OCI-LY1 (cell line): ENCODE measurements around the gene GRHPR.

Experiments
- H2AFZ ChIP-seq: fragments of 200-600 bp; sonication (generic), shearing (Covaris generic); 2 replicates; pipeline ENCODE4 v1.6.0; 2014; ENCODE audit warnings: antibody characterized with exemption, mild to moderate bottlenecking, low read length
- H3F3A ChIP-seq: fragments of 200-600 bp; sonication (generic), shearing (Covaris generic); 2 replicates; pipeline ENCODE4 v1.6.0; 2014; ENCODE audit warnings: mild to moderate bottlenecking, antibody characterized with exemption, low read length, moderate library complexity; ENCODE audit not compliant: insufficient read depth
- H3K27ac ChIP-seq: fragments of 200-600 bp; sonication (generic); 2 replicates; pipeline ENCODE4 v1.5.1; 2014; ENCODE audit warnings: low read length, mixed run types, mild to moderate bottlenecking, low read depth; ENCODE audit not compliant: poor library complexity, severe bottlenecking
- H3K27me3 ChIP-seq: fragments of 200-600 bp; sonication (generic); 2 replicates; pipeline ENCODE4 v1.6.0; 2014; ENCODE audit warnings: antibody characterized with exemption, mild to moderate bottlenecking, low read length, moderate library complexity; ENCODE audit not compliant: insufficient read depth
- H3K36me3 ChIP-seq: fragments of 200-600 bp; sonication (generic); 2 replicates; pipeline ENCODE4 v1.6.1; 2014; ENCODE audit warnings: mild to moderate bottlenecking, antibody characterized with exemption, low read length, moderate library complexity, mixed read lengths; ENCODE audit not compliant: insufficient read depth
- H3K4me1 ChIP-seq: fragments of 200-600 bp; sonication (generic); 2 replicates; pipeline ENCODE4 v1.5.1; 2014; ENCODE audit warnings: mild to moderate bottlenecking, low read length, moderate library complexity; ENCODE audit not compliant: insufficient read depth, severe bottlenecking
- H3K4me2 ChIP-seq: fragments of 200-600 bp; sonication (generic), shearing (Covaris generic); 2 replicates; pipeline ENCODE4 v1.6.1; 2014; ENCODE audit warnings: low read length
- H3K4me3 ChIP-seq: fragments of 200-600 bp; sonication (generic); 2 replicates; pipeline ENCODE4 v1.5.1; 2014; ENCODE audit warnings: low read length, low read depth, mild to moderate bottlenecking, mixed read lengths; ENCODE audit not compliant: poor library complexity, severe bottlenecking
- H3K79me2 ChIP-seq: fragments of 200-600 bp; shearing (Covaris generic); 2 replicates; pipeline ENCODE4 v1.6.1; 2016; ENCODE audit warnings: mixed run types, low read length, mixed read lengths; ENCODE audit not compliant: insufficient read depth
- H3K9ac ChIP-seq: fragments of 200-600 bp; sonication (generic), shearing (Covaris generic); 2 replicates; pipeline ENCODE4 v1.6.1; 2014; ENCODE audit warnings: mild to moderate bottlenecking, low read length, mixed read lengths
- H3K9me2 ChIP-seq: fragments of 200-600 bp; sonication (generic), shearing (Covaris generic); 2 replicates; pipeline ENCODE4 v1.6.1; 2014; ENCODE audit warnings: low read depth, mild to moderate bottlenecking, low read length, mixed read lengths
- H3K9me3 ChIP-seq: fragments of 200-600 bp; shearing (Covaris generic); 2 replicates; pipeline ENCODE4 v1.6.1; 2014; ENCODE audit warnings: low read length, mixed read lengths
- H4K20me1 ChIP-seq: fragments of 200-600 bp; sonication (generic), shearing (Covaris generic); 2 replicates; pipeline ENCODE4 v1.6.0; 2016; ENCODE audit warnings: mild to moderate bottlenecking, low read length; ENCODE audit not compliant: insufficient read depth
- CTCF ChIP-seq: fragments of 200-600 bp; sonication (generic), shearing (Covaris generic); IDR thresholded peaks from 2 replicates; pipeline ENCODE4 v1.5.1; 2017; ENCODE audit warnings: mild to moderate bottlenecking, antibody characterized with exemption, low read length, moderate library complexity, mixed read lengths
- EZH2 ChIP-seq: fragments of 200-600 bp; sonication (generic), shearing (Covaris generic); IDR thresholded peaks from 2 replicates; pipeline ENCODE4 v1.8.0; 2017; ENCODE audit warnings: borderline replicate concordance, mixed run types, mild to moderate bottlenecking, antibody characterized with exemption, low read length, moderate library complexity, mixed read lengths

The GRHPR gene

GRCh38 chr9:37383876-37384746 lies 38.4 kb upstream of the GRHPR start:
- H3K4me1 ChIP-seq, result peaks cover 94% of the 10 kb centered on the region
- H2AFZ ChIP-seq, result no peak overlapping the region
- peak overlapping the region; percentile 59 for H3K9ac ChIP-seq
- peaks cover 4% of the 10 kb centered on the region; the same call in 1 of the 2 replicates for H3K36me3 ChIP-seq
- 0 out of 2 replicates have a peak, but pooled peaks cover 7% of the 10 kb centered on the region for H3F3A ChIP-seq
- H3K9me3 ChIP-seq, result no peaks in the 10 kb centered on the region
- no peaks in the 10 kb centered on the region for H3K79me2 ChIP-seq
- TF ChIP-seq CTCF (no peak), EZH2 (no peak)
- H3K4me2 ChIP-seq, result peak overlapping the region; percentile 28
- H3K9me2 ChIP-seq, result no peaks in the 10 kb centered on the region
- H3K27me3 ChIP-seq, result no peaks in the 10 kb centered on the region
- no peak overlapping the region for H3K4me3 ChIP-seq
- no peaks in the 10 kb centered on the region for H4K20me1 ChIP-seq
- H3K27ac ChIP-seq, result peak overlapping the region; percentile 88

GRCh38 chr9:37385286-37385685 lies 37.2 kb upstream of the GRHPR start:
- Histone ChIP-seq H3K27me3 (no peaks in the 10 kb centered on the region), H3K27ac (peak overlapping the region; percentile 88), H2AFZ (no peak overlapping the region), H3K36me3 (peaks cover 4% of the 10 kb centered on the region; the same call in 1 of the 2 replicates), H3K79me2 (no peaks in the 10 kb centered on the region), H3K4me3 (no peak overlapping the region), H3K4me1 (peaks cover 93% of the 10 kb centered on the region), H3F3A (0 out of 2 replicates have a peak, but pooled peaks cover 7% of the 10 kb centered on the region), H3K9ac (peak overlapping the region; percentile 34; the same call in 1 of the 2 replicates), H3K4me2 (no peak overlapping the region), H3K9me2 (no peaks in the 10 kb centered on the region), H4K20me1 (no peaks in the 10 kb centered on the region), H3K9me3 (no peaks in the 10 kb centered on the region)
- TF ChIP-seq EZH2 (no peak), CTCF (no peak)

- H3K4me1 ChIP-seq, result peaks cover 89% of the 10 kb centered on the region
- H3K27ac ChIP-seq, result peak overlapping the region; percentile 88
These were observed 35.5 kb upstream of the GRHPR start for GRCh38 chr9:37386988-37387387.

More at GRCh38 chr9:37386988-37387387, 35.5 kb upstream of the GRHPR start:
- Histone ChIP-seq H3K4me2 (no peak overlapping the region), H4K20me1 (no peaks in the 10 kb centered on the region), H3K9ac (no peak overlapping the region), H2AFZ (no peak overlapping the region), H3K79me2 (no peaks in the 10 kb centered on the region), H3K27me3 (no peaks in the 10 kb centered on the region), H3K4me3 (no peak overlapping the region), H3K36me3 (peaks cover 3% of the 10 kb centered on the region; the same call in 1 of the 2 replicates), H3F3A (0 out of 2 replicates have a peak, but pooled peaks cover 3% of the 10 kb centered on the region), H3K9me3 (no peaks in the 10 kb centered on the region), H3K9me2 (no peaks in the 10 kb centered on the region)
- TF ChIP-seq CTCF, result no peak
- TF ChIP-seq EZH2, result no peak
